Caco-2 (cell line): ENCODE data around the gene FEM1C. TPM values are rescaled to one million over a fixed set of nuclear protein-coding genes. Genes with fewer than 3 reads are reported as not detected.

ENCODE experiments used
- BruUV-seq: library from RNA; stranded (reverse); fragments of 400-500 nt; replicated peaks from 2 replicates; lab custom pipeline; 2021; lab: Mats Ljungman, UMichigan
- CTCF ChIA-PET: fragments of 300-600 bp; sonication (Branson Sonifier 250); formaldehyde crosslinking; loops from one replicate; lab custom pipeline; 2022; ENCODE audit warnings: antibody characterized with exemption; lab: Charles Lee
- POLR2A ChIA-PET: fragments of 300-600 bp; sonication (Branson Sonifier 250); formaldehyde crosslinking; loops from one replicate; lab custom pipeline; 2022; ENCODE audit warnings: antibody characterized with exemption; lab: Charles Lee
- DNase-seq, 2 experiments: peaks; one replicate each; pipeline versions ENCODE4 v3.0.0 to v3.0.0-alpha.2; 2020 to 2022
- H3K27me3 ChIP-seq: replicated peaks from 2 replicates; pipeline ENCODE4 v1.6.0; 2011; ENCODE audit warnings: low read length; ENCODE audit not compliant: control insufficient read depth, insufficient read depth
- H3K36me3 ChIP-seq: 2 replicates; pipeline ENCODE4 v1.5.1; 2011; ENCODE audit warnings: low read length; ENCODE audit not compliant: control insufficient read depth, insufficient read depth
- H3K4me1 ChIP-seq: fragments of 250-450 bp; sonication (Bioruptor Pico); 2 replicates; pipeline ENCODE4 v1.5.1; 2020; ENCODE audit warnings: mild to moderate bottlenecking
- H3K4me3 ChIP-seq: 2 replicates; pipeline ENCODE4 v1.5.1; 2011; ENCODE audit warnings: low read depth, mild to moderate bottlenecking, control low read depth, low read length
- H3K9me3 ChIP-seq: fragments of 250-450 bp; sonication (Bioruptor Pico); 2 replicates; pipeline ENCODE4 v1.5.1; 2020; ENCODE audit warnings: mild to moderate bottlenecking, moderate library complexity
- H3K27ac Mint-ChIP-seq: one replicate; pipeline ENCODE4 v1.8.0; 2022; ENCODE audit warnings: mixed read lengths; ENCODE audit not compliant: unreplicated experiment
- H3K27me3 Mint-ChIP-seq: one replicate; pipeline ENCODE4 v1.8.0; 2022; ENCODE audit warnings: mixed read lengths; ENCODE audit not compliant: insufficient read depth, unreplicated experiment
- H3K36me3 Mint-ChIP-seq: one replicate; pipeline ENCODE4 v1.8.0; 2022; ENCODE audit warnings: mild to moderate bottlenecking, mixed read lengths; ENCODE audit not compliant: insufficient read depth, unreplicated experiment
- H3K4me1 Mint-ChIP-seq: one replicate; pipeline ENCODE4 v1.8.0; 2022; ENCODE audit warnings: low read depth, mixed read lengths; ENCODE audit not compliant: unreplicated experiment
- H3K4me3 Mint-ChIP-seq: one replicate; pipeline ENCODE4 v1.8.0; 2022; ENCODE audit warnings: mild to moderate bottlenecking, moderate library complexity, mixed read lengths; ENCODE audit not compliant: unreplicated experiment
- H3K9me3 Mint-ChIP-seq: one replicate; pipeline ENCODE4 v1.8.0; 2022; ENCODE audit warnings: mixed read lengths; ENCODE audit not compliant: unreplicated experiment
- CTCF ChIP-seq, 2 experiments: fragments of 200-600 bp in 1 of 2; IDR thresholded peaks; 1 replicate in 1 of 2; 2 replicates in 1 of 2; pipeline versions ENCODE4 v1.5.1 to v1.8.0; 2011 to 2022; ENCODE audit warnings: antibody characterized with exemption in 1 of 2, control low read depth in 1 of 2, inconsistent platforms in 1 of 2, low read depth in 1 of 2, low read length in 1 of 2, mild to moderate bottlenecking in 1 of 2, moderate library complexity in 1 of 2; ENCODE audit not compliant: insufficient read depth in 1 of 2, severe bottlenecking in 1 of 2, unreplicated experiment in 1 of 2
- intact Hi-C: fragments of 100-400 bp; cut with micrococcal nuclease; formaldehyde crosslinking; loops from one replicate; pipeline ENCODE4 v1.10.0; 2022; ENCODE audit not compliant: unreplicated experiment
- total RNA-seq: library from RNA; stranded (reverse); gene quantifications from 2 replicates; pipeline ENCODE4 v1.2.3, GENCODE V29; 2022

Gene FEM1C
- total RNA-seq, 1 experiment from 2014 or later = 11.8 TPM

- H3K4me3 ChIP-seq = no peak overlapping the region
- no TSS peak for BruUV-seq
- no peak for DNase-seq
- no peaks in the 10 kb centered on the region for H3K36me3 ChIP-seq
- H3K27me3 ChIP-seq = no peaks in the 10 kb centered on the region
- Mint-ChIP-seq H3K27ac (no peak overlapping the region), H3K36me3 (no peaks in the 10 kb centered on the region), H3K4me1 (peaks cover 6% of the 10 kb centered on the region), H3K27me3 (peaks cover 5% of the 10 kb centered on the region), H3K9me3 (no peaks in the 10 kb centered on the region), H3K4me3 (no peak overlapping the region)
- CTCF ChIA-PET = no interaction called here
- H3K4me1 ChIP-seq = peaks cover 4% of the 10 kb centered on the region; the same call in 1 of the 2 replicates
- TF ChIP-seq CTCF (IDR thresholded peaks at IDR 0.05; ENCODE audit: insufficient read depth in 1 of 2, low read depth in 1 of 2, low read length in 1 of 2, severe bottlenecking in 1 of 2, unreplicated experiment in 1 of 2) = no peak
- intact Hi-C loops = no loop called here
- H3K9me3 ChIP-seq = no peaks in the 10 kb centered on the region
- POLR2A ChIA-PET = no interaction called here
Observed at GRCh38 chr5:115561176-115561575, 16.6 kb upstream of the FEM1C start.

GRCh38 chr5:115559524-115559923 lies 14.9 kb upstream of the FEM1C start:
- CTCF ChIA-PET = no interaction called here

GRCh38 chr5:115558388-115558956 lies 13.9 kb upstream of the FEM1C start:
- Histone ChIP-seq H3K36me3 (no peaks in the 10 kb centered on the region), H3K9me3 (no peaks in the 10 kb centered on the region), H3K4me3 (no peak overlapping the region), H3K27me3 (no peaks in the 10 kb centered on the region), H3K4me1 (peaks cover 4% of the 10 kb centered on the region; the same call in 1 of the 2 replicates)
- H3K36me3 Mint-ChIP-seq = no peaks in the 10 kb centered on the region
- TF ChIP-seq CTCF (IDR thresholded peaks at IDR 0.05; ENCODE audit: insufficient read depth in 1 of 2, low read depth in 1 of 2, low read length in 1 of 2, severe bottlenecking in 1 of 2, unreplicated experiment in 1 of 2) = no peak
- ChIA-PET POLR2A (no interaction called here), CTCF (interaction anchor here (0.6 kb wide), 1 partner anchor 8 kb away, joined by 8 read pairs; no protein-coding TSS in a partner anchor)
- H3K4me3 Mint-ChIP-seq = no peak overlapping the region
- no peak overlapping the region for H3K27ac Mint-ChIP-seq
- no peaks in the 10 kb centered on the region for H3K9me3 Mint-ChIP-seq
- peaks cover 6% of the 10 kb centered on the region for H3K4me1 Mint-ChIP-seq
- H3K27me3 Mint-ChIP-seq = peaks cover 4% of the 10 kb centered on the region
- no TSS peak for BruUV-seq
- DNase-seq = no peak
- intact Hi-C loops = no loop called here

More at GRCh38 chr5:115559524-115559923, 14.9 kb upstream of the FEM1C start:
- no peaks in the 10 kb centered on the region for H3K27me3 ChIP-seq
- Mint-ChIP-seq H3K9me3 (no peaks in the 10 kb centered on the region), H3K4me3 (no peak overlapping the region), H3K36me3 (no peaks in the 10 kb centered on the region), H3K4me1 (peaks cover 6% of the 10 kb centered on the region), H3K27me3 (peaks cover 5% of the 10 kb centered on the region), H3K27ac (no peak overlapping the region)
- H3K36me3 ChIP-seq = no peaks in the 10 kb centered on the region
- POLR2A ChIA-PET = no interaction called here
- no peaks in the 10 kb centered on the region for H3K9me3 ChIP-seq
- no peak for TF ChIP-seq CTCF (IDR thresholded peaks at IDR 0.05; ENCODE audit: insufficient read depth in 1 of 2, low read depth in 1 of 2, low read length in 1 of 2, severe bottlenecking in 1 of 2, unreplicated experiment in 1 of 2)
- intact Hi-C loops = no loop called here
- DNase-seq = no peak
- H3K4me3 ChIP-seq = no peak overlapping the region
- H3K4me1 ChIP-seq = peaks cover 4% of the 10 kb centered on the region; the same call in 1 of the 2 replicates
- no TSS peak for BruUV-seq
